ENCODE measurements around the gene MXRA8. TPM values are rescaled to one million over a fixed set of nuclear protein-coding genes. Genes with fewer than 3 reads are reported as not detected.

Gene MXRA8
- total RNA-seq, 1 donor, result 735 TPM

DNA sequence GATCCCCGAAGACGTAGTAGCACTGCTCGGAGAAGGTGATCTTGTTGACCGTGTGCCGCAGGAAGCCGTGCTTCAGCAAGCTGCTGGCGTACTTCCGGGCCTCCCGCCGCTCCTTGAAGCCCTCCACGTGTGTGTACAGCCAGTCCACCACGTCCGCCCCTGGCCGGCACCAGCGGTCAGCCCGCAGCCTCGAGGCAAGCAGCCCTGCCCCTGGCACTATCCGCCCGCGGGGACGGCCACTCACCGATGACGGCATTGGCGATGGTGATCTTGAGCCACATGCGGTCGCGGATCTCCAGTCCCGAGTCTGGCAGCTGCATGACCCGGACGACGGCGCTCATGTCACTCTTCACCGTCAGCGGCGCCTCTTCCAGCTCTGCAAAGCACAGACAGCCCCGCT, 20.1 kb downstream of the MXRA8 start:
- Histone ChIP-seq H3K4me3 (ENCODE audit: insufficient read depth, low read length) (no peak overlapping the region), H3K36me3 (ENCODE audit: insufficient read depth, low read length) (peaks cover 32% of the 10 kb centered on the region), H4K20me1 (ENCODE audit: insufficient read depth, low read length) (peaks cover 42% of the 10 kb centered on the region), H3K4me1 (ENCODE audit: insufficient read depth, low read length) (no peaks in the 10 kb centered on the region), H3K79me2 (ENCODE audit: insufficient read depth, low read length) (peaks cover 30% of the 10 kb centered on the region), H3K27ac (ENCODE audit: low read depth, low read length) (no peak overlapping the region), H3K9me3 (ENCODE audit: low read depth, low read length) (no peaks in the 10 kb centered on the region), H3K27me3 (ENCODE audit: insufficient read depth, low read length) (no peaks in the 10 kb centered on the region), H3K4me2 (ENCODE audit: insufficient read depth, low read length) (no peak overlapping the region), H2AFZ (ENCODE audit: low read length) (no peak overlapping the region)
- TF ChIP-seq, protein P1, sequence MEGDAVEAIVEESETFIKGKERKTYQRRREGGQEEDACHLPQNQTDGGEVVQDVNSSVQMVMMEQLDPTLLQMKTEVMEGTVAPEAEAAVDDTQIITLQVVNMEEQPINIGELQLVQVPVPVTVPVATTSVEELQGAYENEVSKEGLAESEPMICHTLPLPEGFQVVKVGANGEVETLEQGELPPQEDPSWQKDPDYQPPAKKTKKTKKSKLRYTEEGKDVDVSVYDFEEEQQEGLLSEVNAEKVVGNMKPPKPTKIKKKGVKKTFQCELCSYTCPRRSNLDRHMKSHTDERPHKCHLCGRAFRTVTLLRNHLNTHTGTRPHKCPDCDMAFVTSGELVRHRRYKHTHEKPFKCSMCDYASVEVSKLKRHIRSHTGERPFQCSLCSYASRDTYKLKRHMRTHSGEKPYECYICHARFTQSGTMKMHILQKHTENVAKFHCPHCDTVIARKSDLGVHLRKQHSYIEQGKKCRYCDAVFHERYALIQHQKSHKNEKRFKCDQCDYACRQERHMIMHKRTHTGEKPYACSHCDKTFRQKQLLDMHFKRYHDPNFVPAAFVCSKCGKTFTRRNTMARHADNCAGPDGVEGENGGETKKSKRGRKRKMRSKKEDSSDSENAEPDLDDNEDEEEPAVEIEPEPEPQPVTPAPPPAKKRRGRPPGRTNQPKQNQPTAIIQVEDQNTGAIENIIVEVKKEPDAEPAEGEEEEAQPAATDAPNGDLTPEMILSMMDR (IDR thresholded peaks at IDR 0.05; ENCODE audit: extremely low read depth, low read depth, low read length), result no peak
- no peak for DNase-seq (ENCODE audit: insufficient read length, low spot score, missing footprints)

DNA sequence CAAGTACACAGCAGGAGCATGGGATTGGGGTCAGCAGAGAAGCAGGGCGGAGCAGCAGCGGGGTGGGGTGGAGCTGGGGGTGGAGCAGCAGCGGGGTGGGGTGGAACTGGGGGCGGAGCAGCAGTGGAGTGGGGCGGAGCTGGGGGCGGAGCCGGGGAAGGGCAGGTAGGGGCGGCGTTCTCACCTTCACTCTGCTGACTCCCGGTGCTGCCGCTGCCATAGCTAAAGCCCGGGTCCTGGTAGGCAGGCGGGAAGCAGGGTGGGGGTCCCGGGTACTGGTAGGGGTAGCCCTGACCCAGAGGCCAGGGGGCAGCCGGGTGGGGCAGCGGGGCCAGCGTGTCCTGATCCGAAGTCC, 20.6 kb downstream of the MXRA8 start:
- TF ChIP-seq, protein P1 (IDR thresholded peaks at IDR 0.05; ENCODE audit: extremely low read depth, low read depth, low read length), result no peak
- DNase-seq (ENCODE audit: insufficient read length, low spot score, missing footprints), result no peak
- H4K20me1 ChIP-seq (ENCODE audit: insufficient read depth, low read length), result peaks cover 41% of the 10 kb centered on the region
- peaks cover 32% of the 10 kb centered on the region for H3K36me3 ChIP-seq (ENCODE audit: insufficient read depth, low read length)
- H3K9me3 ChIP-seq (ENCODE audit: low read depth, low read length), result no peaks in the 10 kb centered on the region
- no peak overlapping the region for H3K27ac ChIP-seq (ENCODE audit: low read depth, low read length)
- H3K4me1 ChIP-seq (ENCODE audit: insufficient read depth, low read length), result no peaks in the 10 kb centered on the region
- peaks cover 25% of the 10 kb centered on the region for H3K79me2 ChIP-seq (ENCODE audit: insufficient read depth, low read length)
- H2AFZ ChIP-seq (ENCODE audit: low read length), result no peak overlapping the region
- no peak overlapping the region for H3K4me3 ChIP-seq (ENCODE audit: insufficient read depth, low read length)
- no peak overlapping the region for H3K4me2 ChIP-seq (ENCODE audit: insufficient read depth, low read length)
- no peaks in the 10 kb centered on the region for H3K27me3 ChIP-seq (ENCODE audit: insufficient read depth, low read length)

DNA sequence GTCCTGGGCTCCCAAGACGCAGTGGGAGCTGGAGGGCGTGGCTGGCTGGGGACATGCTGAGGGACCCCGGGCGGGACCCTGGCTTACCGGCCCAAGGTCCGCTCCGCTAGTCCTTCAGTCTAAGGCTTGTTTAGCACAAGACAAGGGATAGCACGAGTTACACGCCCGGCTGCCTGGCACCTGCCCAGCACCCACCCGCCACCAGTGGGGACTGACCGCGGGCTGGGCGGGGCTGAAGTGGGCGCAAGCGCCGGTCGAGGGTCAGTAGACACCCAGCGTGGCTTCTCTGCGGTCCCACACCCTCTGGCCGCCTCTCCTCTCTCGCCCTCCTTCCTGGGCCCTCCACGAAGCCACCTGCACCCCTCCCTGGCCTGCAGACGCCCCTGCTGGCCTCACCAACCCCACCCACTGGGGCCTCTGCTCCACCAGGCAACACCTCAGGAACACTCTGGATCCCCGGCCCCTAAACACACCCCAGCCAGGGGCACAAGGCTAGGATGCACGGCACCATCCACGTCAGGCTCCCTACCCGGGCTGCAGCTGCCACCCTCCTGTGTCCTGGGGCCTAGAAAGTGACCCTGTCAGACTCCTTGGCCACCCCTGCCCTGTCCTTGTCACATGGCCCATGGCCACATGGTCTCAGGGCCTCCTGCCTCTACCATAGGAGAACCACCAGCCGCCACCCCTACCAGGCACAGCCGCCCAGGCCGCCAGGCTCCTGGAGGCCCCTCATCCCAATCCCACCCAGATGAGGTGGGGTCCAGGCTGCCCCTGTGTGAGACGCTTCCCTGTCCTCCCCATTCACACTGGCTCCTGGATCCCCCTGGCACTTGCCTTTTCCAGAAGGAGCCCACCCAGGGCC, 21.2 kb downstream of the MXRA8 start:
- Histone ChIP-seq H3K4me2 (ENCODE audit: insufficient read depth, low read length) (no peak overlapping the region), H2AFZ (ENCODE audit: low read length) (no peak overlapping the region), H3K36me3 (ENCODE audit: insufficient read depth, low read length) (peaks cover 32% of the 10 kb centered on the region), H3K27ac (ENCODE audit: low read depth, low read length) (no peak overlapping the region), H3K9me3 (ENCODE audit: low read depth, low read length) (no peaks in the 10 kb centered on the region), H3K27me3 (ENCODE audit: insufficient read depth, low read length) (no peaks in the 10 kb centered on the region), H3K4me1 (ENCODE audit: insufficient read depth, low read length) (no peaks in the 10 kb centered on the region), H3K79me2 (ENCODE audit: insufficient read depth, low read length) (peaks cover 19% of the 10 kb centered on the region), H3K4me3 (ENCODE audit: insufficient read depth, low read length) (no peak overlapping the region), H4K20me1 (ENCODE audit: insufficient read depth, low read length) (peaks cover 36% of the 10 kb centered on the region)
- no peak for DNase-seq (ENCODE audit: insufficient read length, low spot score, missing footprints)
- TF ChIP-seq, protein P1 (IDR thresholded peaks at IDR 0.05; ENCODE audit: extremely low read depth, low read depth, low read length), result no peak

DNA sequence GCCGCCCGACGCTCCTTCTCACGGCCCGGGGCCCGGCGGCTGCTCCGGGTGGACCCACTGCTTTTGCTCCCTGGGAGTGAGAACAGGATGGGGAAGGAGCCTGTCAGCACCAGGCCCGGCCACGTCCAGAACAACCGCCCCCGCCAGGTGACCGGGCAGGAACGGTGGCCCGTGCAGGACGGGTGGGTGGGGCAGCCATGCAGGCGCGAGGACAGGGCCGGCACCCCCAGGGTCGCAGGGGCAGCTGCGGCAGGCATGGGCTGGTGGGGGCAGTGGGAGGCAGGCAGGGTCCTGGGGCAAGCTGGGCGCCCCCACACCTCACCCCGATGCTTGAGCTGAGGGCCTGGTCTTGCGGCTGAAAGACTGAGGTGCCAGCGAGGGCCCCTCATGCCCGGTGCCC, 21.9 kb downstream of the MXRA8 start:
- TF ChIP-seq, protein P1 (IDR thresholded peaks at IDR 0.05; ENCODE audit: extremely low read depth, low read depth, low read length), result no peak
- no peak overlapping the region for H2AFZ ChIP-seq (ENCODE audit: low read length)
- H4K20me1 ChIP-seq (ENCODE audit: insufficient read depth, low read length), result peaks cover 30% of the 10 kb centered on the region
- H3K36me3 ChIP-seq (ENCODE audit: insufficient read depth, low read length), result peaks cover 26% of the 10 kb centered on the region
- H3K9me3 ChIP-seq (ENCODE audit: low read depth, low read length), result no peaks in the 10 kb centered on the region
- H3K27me3 ChIP-seq (ENCODE audit: insufficient read depth, low read length), result no peaks in the 10 kb centered on the region
- no peaks in the 10 kb centered on the region for H3K4me1 ChIP-seq (ENCODE audit: insufficient read depth, low read length)
- H3K79me2 ChIP-seq (ENCODE audit: insufficient read depth, low read length), result peaks cover 12% of the 10 kb centered on the region
- no peak overlapping the region for H3K4me3 ChIP-seq (ENCODE audit: insufficient read depth, low read length)
- no peak overlapping the region for H3K27ac ChIP-seq (ENCODE audit: low read depth, low read length)
- H3K4me2 ChIP-seq (ENCODE audit: insufficient read depth, low read length), result no peak overlapping the region
- no peak for DNase-seq (ENCODE audit: insufficient read length, low spot score, missing footprints)

All from osteoblast (primary cell).